ENCODE results near the gene PVRIG. TPM values are rescaled to one million over a fixed set of nuclear protein-coding genes. Genes with fewer than 3 reads are reported as not detected.

The PVRIG gene
- total RNA-seq, 2 experiments from 2014 or later: 83.3 to 86.6 TPM

GRCh38 chr7:100185726-100186125 lies 34.0 kb upstream of the PVRIG start:
- BruUV-seq (replicated peaks): no TSS peak
- Histone ChIP-seq H3K4me1 (ENCODE audit: insufficient read depth, low read length, poor library complexity, severe bottlenecking) (peaks cover 58% of the 10 kb centered on the region), H2AFZ (ENCODE audit: low read length) (no peak overlapping the region), H3K9me2 (ENCODE audit: insufficient read depth, low read length) (no peaks in the 10 kb centered on the region), H3K27ac (ENCODE audit: low read depth, low read length, poor library complexity, severe bottlenecking) (no peak overlapping the region), H3K9me3 (ENCODE audit: low read length) (no peaks in the 10 kb centered on the region), H4K20me1 (ENCODE audit: insufficient read depth, low read length) (no peaks in the 10 kb centered on the region), H3K4me3 (ENCODE audit: low read depth, low read length, poor library complexity, severe bottlenecking) (no peak overlapping the region), H3K4me2 (ENCODE audit: low read length) (no peak overlapping the region), H3K79me2 (ENCODE audit: insufficient read depth, low read depth, low read length) (no peaks in the 10 kb centered on the region), H3K36me3 (ENCODE audit: insufficient read depth, low read length) (no peaks in the 10 kb centered on the region)
- POLR2A ChIA-PET: interaction anchor here (0.5 kb wide), 1 partner anchor 14 kb away, joined by 3 read pairs; no protein-coding TSS in a partner anchor
- DNase-seq (ENCODE audit: low spot score): no peak
- intact Hi-C loops (cut with micrococcal nuclease; ENCODE audit: unreplicated experiment): no loop called here
- CTCF ChIA-PET (ENCODE audit: unreplicated experiment): no interaction called here
- TF ChIP-seq CTCF (conservative IDR thresholded peaks at IDR 0.05; ENCODE audit: low read length): no peak
- no peak for TF ChIP-seq EZH2phosphoT487 (IDR thresholded peaks at IDR 0.05; ENCODE audit: borderline replicate concordance, low read depth, low read length)

- no peaks in the 10 kb centered on the region for H3K9me3 ChIP-seq (ENCODE audit: low read length)
- no peaks in the 10 kb centered on the region for H3K9me2 ChIP-seq (ENCODE audit: insufficient read depth, low read length)
- peak overlapping the region; percentile 72 for H3K4me2 ChIP-seq (ENCODE audit: low read length)
- peak overlapping the region; percentile 48 for H3K4me3 ChIP-seq (ENCODE audit: low read depth, low read length, poor library complexity, severe bottlenecking)
- H3K79me2 ChIP-seq (ENCODE audit: insufficient read depth, low read depth, low read length): no peaks in the 10 kb centered on the region
- POLR2A ChIA-PET: interaction anchor here (0.5 to 2.6 kb wide), 5 partner anchors 26 to 689 kb away, joined by 3 to 9 read pairs (median 4); partner anchors contain the start of gene LAMTOR4
- DNase-seq (ENCODE audit: low spot score): peak; percentile 61
- no peak for TF ChIP-seq EZH2phosphoT487 (IDR thresholded peaks at IDR 0.05; ENCODE audit: borderline replicate concordance, low read depth, low read length)
- peak; percentile 76 for TF ChIP-seq CTCF (conservative IDR thresholded peaks at IDR 0.05; ENCODE audit: low read length)
- H3K36me3 ChIP-seq (ENCODE audit: insufficient read depth, low read length): no peaks in the 10 kb centered on the region
- CTCF ChIA-PET (ENCODE audit: unreplicated experiment): interaction anchor here (1.4 kb wide), 2 partner anchors 11 to 29 kb away, joined by 4 read pairs; no protein-coding TSS in a partner anchor
- peak overlapping the region; percentile 95 for H3K27ac ChIP-seq (ENCODE audit: low read depth, low read length, poor library complexity, severe bottlenecking)
- H2AFZ ChIP-seq (ENCODE audit: low read length): peak overlapping the region; percentile 77; the same call in 1 of the 2 replicates
- peaks cover 65% of the 10 kb centered on the region for H3K4me1 ChIP-seq (ENCODE audit: insufficient read depth, low read length, poor library complexity, severe bottlenecking)
- intact Hi-C loops (cut with micrococcal nuclease; ENCODE audit: unreplicated experiment): no loop called here
- H4K20me1 ChIP-seq (ENCODE audit: insufficient read depth, low read length): no peaks in the 10 kb centered on the region
- BruUV-seq (replicated peaks): no TSS peak
Measured at GRCh38 chr7:100189061-100189460, 30.7 kb upstream of the PVRIG start.

GRCh38 chr7:100190048-100190711 lies 29.6 kb upstream of the PVRIG start:
- TF ChIP-seq CTCF (conservative IDR thresholded peaks at IDR 0.05; ENCODE audit: low read length) (peak; percentile 84), EZH2phosphoT487 (IDR thresholded peaks at IDR 0.05; ENCODE audit: borderline replicate concordance, low read depth, low read length) (no peak)
- Histone ChIP-seq H3K4me3 (ENCODE audit: low read depth, low read length, poor library complexity, severe bottlenecking) (peak overlapping the region; percentile 48), H3K9me2 (ENCODE audit: insufficient read depth, low read length) (no peaks in the 10 kb centered on the region), H3K4me2 (ENCODE audit: low read length) (peak overlapping the region; percentile 72), H3K9me3 (ENCODE audit: low read length) (no peaks in the 10 kb centered on the region), H3K79me2 (ENCODE audit: insufficient read depth, low read depth, low read length) (no peaks in the 10 kb centered on the region), H4K20me1 (ENCODE audit: insufficient read depth, low read length) (no peaks in the 10 kb centered on the region), H2AFZ (ENCODE audit: low read length) (peak overlapping the region; percentile 77), H3K36me3 (ENCODE audit: insufficient read depth, low read length) (no peaks in the 10 kb centered on the region), H3K27ac (ENCODE audit: low read depth, low read length, poor library complexity, severe bottlenecking) (peak overlapping the region; percentile 95), H3K4me1 (ENCODE audit: insufficient read depth, low read length, poor library complexity, severe bottlenecking) (peaks cover 71% of the 10 kb centered on the region)
- ChIA-PET CTCF (ENCODE audit: unreplicated experiment) (interaction anchor here (0.6 to 1.4 kb wide), 4 partner anchors 10 to 57 kb away, joined by 3 to 5 read pairs (median 4); no protein-coding TSS in a partner anchor), POLR2A (interaction anchor here (0.5 to 2.6 kb wide), 12 partner anchors 9 to 239 kb away, joined by 3 to 10 read pairs (median 6); partner anchors contain the start of genes GPC2, LAMTOR4, PVRIG and STAG3)
- intact Hi-C loops (cut with micrococcal nuclease; ENCODE audit: unreplicated experiment): loop anchor here (1.0 kb wide), 2 partner anchors 27 to 31 kb away; no protein-coding TSS in a partner anchor
- peak; percentile 90 for DNase-seq (ENCODE audit: low spot score)
- no TSS peak for BruUV-seq (replicated peaks)

Measured in OCI-LY7 (cell line).